HEK293 (cell line): ENCODE results near the gene CHRM5.

Experiments used
- CTCF ChIA-PET: fragments of 350-600 bp; formaldehyde crosslinking; extraction: SDS; loops from one replicate; lab custom pipeline; 2021; ENCODE audit warnings: antibody characterized with exemption; lab: Yijun Ruan, JAX
- POLR2A ChIA-PET: fragments of 300-600 bp; formaldehyde crosslinking; extraction: SDS; loops from one replicate; lab custom pipeline; 2020; ENCODE audit warnings: antibody characterized with exemption, inconsistent platforms; lab: Yijun Ruan, JAX
- H3K27ac ChIP-seq: fragments of 200-500 bp; sonication (Bioruptor generic); 2 replicates; pipeline ENCODE4 v1.5.1; 2014; ENCODE audit warnings: low read depth, low read length, control low read depth, inconsistent platforms; ENCODE audit errors: extremely low read depth
- H3K36me3 ChIP-seq, 2 experiments: fragments of 200-500 bp in 1 of 2; sonication (Bioruptor generic) in 1 of 2; 1 replicate in 1 of 2; 2 replicates in 1 of 2; pipeline ENCODE4 v1.5.1; 2014 to 2017; ENCODE audit warnings: inconsistent platforms in 2 of 2, low read length in 2 of 2; ENCODE audit not compliant: control insufficient read depth in 2 of 2, insufficient read depth in 1 of 2
- H3K4me1 ChIP-seq: fragments of 200-500 bp; sonication (Bioruptor generic); 2 replicates; pipeline ENCODE4 v1.5.1; 2014; ENCODE audit warnings: mild to moderate bottlenecking, low read length, inconsistent platforms; ENCODE audit not compliant: control insufficient read depth, insufficient read depth
- H3K4me3 ChIP-seq: 2 replicates; pipeline ENCODE4 v1.5.1; 2011; ENCODE audit warnings: low read depth, mild to moderate bottlenecking, control low read depth, low read length, moderate library complexity
- H3K9me3 ChIP-seq: fragments of 200-500 bp; sonication (Bioruptor generic); 2 replicates; pipeline ENCODE4 v1.5.1; 2014; ENCODE audit warnings: low read depth, low read length, inconsistent platforms; ENCODE audit not compliant: control insufficient read depth, insufficient read depth
- ZBTB1 ChIP-seq: fragments of 450-650 bp; formaldehyde crosslinking; IDR thresholded peaks from 2 replicates; pipeline ENCODE4 v1.5.1; 2016; ENCODE audit warnings: missing biosample characterization, missing genetic modification characterization
- ZBTB17 ChIP-seq: fragments of 450-650 bp; formaldehyde crosslinking; IDR thresholded peaks from 2 replicates; pipeline ENCODE4 v1.5.1; 2016; ENCODE audit warnings: missing biosample characterization, missing genetic modification characterization
- ZBTB8A ChIP-seq: fragments of 450-650 bp; formaldehyde crosslinking; IDR thresholded peaks from 2 replicates; pipeline ENCODE4 v1.5.1; 2016; ENCODE audit warnings: missing biosample characterization, missing genetic modification characterization
- ZFP69B ChIP-seq: fragments of 450-650 bp; formaldehyde crosslinking; IDR thresholded peaks from 2 replicates; pipeline ENCODE4 v1.5.1; 2016; ENCODE audit warnings: missing biosample characterization, missing genetic modification characterization
- ZIC2 ChIP-seq: fragments of 450-650 bp; formaldehyde crosslinking; IDR thresholded peaks from 2 replicates; pipeline ENCODE4 v1.5.1; 2016; ENCODE audit warnings: missing biosample characterization, missing genetic modification characterization
- ZNF121 ChIP-seq: fragments of 450-650 bp; formaldehyde crosslinking; IDR thresholded peaks from 2 replicates; pipeline ENCODE4 v1.5.1; 2016; ENCODE audit warnings: missing biosample characterization, missing genetic modification characterization
- ZNF157 ChIP-seq: fragments of 450-650 bp; formaldehyde crosslinking; IDR thresholded peaks from 2 replicates; pipeline ENCODE4 v1.5.1; 2016; ENCODE audit warnings: missing biosample characterization, missing genetic modification characterization
- ZNF274 ChIP-seq, 2 experiments: fragments of 200-500 bp in 1 of 2; fragments of 450-650 bp in 1 of 2; sonication (Bioruptor generic) in 1 of 2; formaldehyde crosslinking in 1 of 2; IDR thresholded peaks; 2 replicates each; pipeline versions ENCODE4 v1.5.1 to v1.6.1; 2014 to 2016; ENCODE audit warnings: borderline replicate concordance in 1 of 2, inconsistent platforms in 1 of 2, low read length in 1 of 2, missing biosample characterization in 1 of 2, missing genetic modification characterization in 1 of 2
- ZNF350 ChIP-seq: fragments of 450-650 bp; formaldehyde crosslinking; IDR thresholded peaks from 2 replicates; pipeline ENCODE4 v1.5.0; 2017; ENCODE audit warnings: missing biosample characterization, mild to moderate bottlenecking, missing genetic modification characterization
- ZNF416 ChIP-seq: fragments of 450-650 bp; formaldehyde crosslinking; IDR thresholded peaks from 2 replicates; pipeline ENCODE4 v1.5.1; 2016; ENCODE audit warnings: missing biosample characterization, missing genetic modification characterization
- ZNF473 ChIP-seq: fragments of 450-650 bp; formaldehyde crosslinking; IDR thresholded peaks from 2 replicates; pipeline ENCODE4 v1.5.1; 2017; ENCODE audit warnings: missing biosample characterization, missing genetic modification characterization
- ZNF514 ChIP-seq: fragments of 450-650 bp; formaldehyde crosslinking; IDR thresholded peaks from 2 replicates; pipeline ENCODE4 v1.5.1; 2016; ENCODE audit warnings: missing biosample characterization, missing genetic modification characterization
- ZNF544 ChIP-seq: fragments of 450-650 bp; formaldehyde crosslinking; IDR thresholded peaks from 2 replicates; pipeline ENCODE4 v1.5.0; 2017; ENCODE audit warnings: missing biosample characterization, missing genetic modification characterization
- ZNF658 ChIP-seq: fragments of 450-650 bp; formaldehyde crosslinking; IDR thresholded peaks from 2 replicates; pipeline ENCODE4; 2016; ENCODE audit warnings: missing biosample characterization, missing genetic modification characterization
- ZSCAN23 ChIP-seq: fragments of 450-650 bp; formaldehyde crosslinking; IDR thresholded peaks from 2 replicates; pipeline ENCODE4 v1.5.1; 2016; ENCODE audit warnings: missing biosample characterization, missing genetic modification characterization
- TF ChIP-seq, protein P1 (sequence below): fragments of 450-650 bp; formaldehyde crosslinking; IDR thresholded peaks from 2 replicates; pipeline ENCODE4 v1.5.1; 2016; ENCODE audit warnings: missing biosample characterization, missing genetic modification characterization
- TF ChIP-seq, protein P2 (sequence below): fragments of 450-650 bp; formaldehyde crosslinking; IDR thresholded peaks from 2 replicates; pipeline ENCODE4 v1.5.1; 2017; ENCODE audit warnings: missing biosample characterization, missing genetic modification characterization
- TF ChIP-seq, protein P3 (sequence below): fragments of 450-650 bp; formaldehyde crosslinking; IDR thresholded peaks from 2 replicates; pipeline ENCODE4 v1.5.1; 2016; ENCODE audit warnings: missing biosample characterization, missing genetic modification characterization

CHRM5 gene

DNA sequence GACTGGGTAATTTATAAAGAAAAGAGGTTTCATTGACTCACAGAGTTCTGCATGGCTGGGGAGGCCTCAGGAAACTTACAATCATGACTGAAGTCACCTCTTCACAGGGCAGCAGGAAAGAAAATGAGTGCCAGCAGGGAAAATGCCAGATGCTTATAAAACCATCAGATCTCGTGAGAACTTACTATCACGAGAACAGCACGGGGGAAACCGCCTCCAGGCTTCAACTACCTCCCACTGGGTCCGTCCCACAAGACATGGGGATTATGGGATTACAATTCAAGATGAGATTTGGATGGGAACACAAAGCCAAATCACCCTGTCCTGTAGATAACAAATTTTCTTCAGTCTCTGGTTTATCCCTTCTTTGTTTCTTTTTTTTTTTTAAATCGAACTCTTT, 101.7 kb downstream of the CHRM5 start:
- no peaks in the 10 kb centered on the region for H3K9me3 ChIP-seq
- H3K4me3 ChIP-seq, result no peak overlapping the region
- H3K36me3 ChIP-seq, result no peaks in the 10 kb centered on the region
- TF ChIP-seq, protein P1, sequence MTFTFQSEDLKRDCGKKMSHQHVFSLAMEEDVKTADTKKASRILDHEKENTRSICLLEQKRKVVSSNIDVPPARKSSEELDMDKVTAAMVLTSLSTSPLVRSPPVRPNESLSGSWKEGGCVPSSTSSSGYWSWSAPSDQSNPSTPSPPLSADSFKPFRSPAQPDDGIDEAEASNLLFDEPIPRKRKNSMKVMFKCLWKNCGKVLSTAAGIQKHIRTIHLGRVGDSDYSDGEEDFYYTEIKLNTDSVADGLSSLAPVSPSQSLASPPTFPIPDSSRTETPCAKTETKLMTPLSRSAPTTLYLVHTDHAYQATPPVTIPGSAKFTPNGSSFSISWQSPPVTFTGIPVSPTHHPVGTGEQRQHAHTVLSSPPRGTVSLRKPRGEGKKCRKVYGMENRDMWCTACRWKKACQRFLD, result no peak
- TF ChIP-seq ZBTB1 (tag by site-specific recombination), result no peak
- TF ChIP-seq ZSCAN23, result no peak
- TF ChIP-seq ZNF274 (IDR thresholded peaks at IDR 0.05; ENCODE audit: low read length), result no peak
- TF ChIP-seq ZNF274 (tag by site-specific recombination; IDR thresholded peaks at IDR 0.05; ENCODE audit: borderline replicate concordance), result no peak
- TF ChIP-seq ZNF350, result no peak
- no peak for TF ChIP-seq ZNF544 (tag by site-specific recombination)
- TF ChIP-seq ZBTB17 (tag by site-specific recombination), result no peak
- TF ChIP-seq ZNF416 (tag by site-specific recombination), result no peak
- TF ChIP-seq ZIC2 (tag by site-specific recombination), result no peak
- TF ChIP-seq ZFP69B, result no peak
- no peaks in the 10 kb centered on the region for H3K4me1 ChIP-seq
- POLR2A ChIA-PET, result no interaction called here
- no peak overlapping the region for H3K27ac ChIP-seq
- CTCF ChIA-PET, result no interaction called here

DNA sequence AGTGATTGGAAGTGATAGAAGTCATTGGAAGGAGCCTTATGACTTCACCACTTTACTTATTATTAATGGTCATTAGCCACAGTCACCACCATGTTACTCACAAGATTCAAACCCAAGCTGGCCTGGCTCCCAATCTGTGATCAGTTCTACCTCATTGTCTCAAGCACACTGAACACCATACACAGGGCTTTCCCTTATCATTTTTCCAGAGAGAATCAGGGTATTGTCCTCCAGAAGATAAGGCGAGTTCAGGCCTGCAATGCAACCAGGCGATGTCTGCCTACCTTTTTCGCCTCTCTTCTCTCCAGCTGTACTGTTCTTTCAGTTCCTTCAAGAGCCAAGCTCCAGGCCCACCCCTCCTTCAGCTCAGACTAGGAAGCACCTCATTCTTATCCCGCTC, 108.5 kb downstream of the CHRM5 start:
- Histone ChIP-seq H3K27ac (no peak overlapping the region), H3K36me3 (no peaks in the 10 kb centered on the region), H3K4me1 (no peaks in the 10 kb centered on the region)
- POLR2A ChIA-PET, result no interaction called here
- TF ChIP-seq ZNF121 (tag by site-specific recombination), result no peak
- TF ChIP-seq ZBTB8A (tag by site-specific recombination), result no peak
- TF ChIP-seq, all 188 proteins: peak for 0
- CTCF ChIA-PET, result no interaction called here
- Histone ChIP-seq H3K9me3 (no peaks in the 10 kb centered on the region), H3K4me3 (no peak overlapping the region)

DNA sequence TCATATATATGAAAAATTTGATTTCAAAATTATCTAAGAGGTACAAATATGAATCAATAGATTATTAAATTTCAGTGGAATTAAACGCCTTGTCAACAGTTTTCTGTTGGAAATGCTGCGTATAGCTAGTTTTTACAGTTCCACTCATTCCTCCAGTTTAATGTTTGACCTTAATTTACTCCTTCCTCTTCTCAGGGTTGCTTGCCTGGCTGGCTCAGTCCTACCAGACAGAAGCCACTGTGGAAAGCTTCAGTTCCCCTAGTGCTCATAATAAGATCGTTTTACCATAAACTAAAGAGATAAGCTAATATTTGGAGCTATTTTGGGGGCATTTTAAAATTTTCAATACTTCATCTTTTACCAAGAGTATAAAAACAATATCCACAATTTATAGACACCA, 110.6 kb downstream of the CHRM5 start:
- CTCF ChIA-PET, result interaction anchor here (0.6 kb wide), 2 partner anchors 15 to 131 kb away, joined by 3 read pairs; partner anchors contain the start of gene KATNBL1
- Histone ChIP-seq H3K36me3 (peaks cover 0 to 5% of the 10 kb centered on the region in 2 experiments; a peak in 2 of 3 replicates), H3K27ac (no peak overlapping the region), H3K9me3 (no peaks in the 10 kb centered on the region), H3K4me3 (no peak overlapping the region), H3K4me1 (no peaks in the 10 kb centered on the region)
- POLR2A ChIA-PET, result no interaction called here
- TF ChIP-seq, protein P2, sequence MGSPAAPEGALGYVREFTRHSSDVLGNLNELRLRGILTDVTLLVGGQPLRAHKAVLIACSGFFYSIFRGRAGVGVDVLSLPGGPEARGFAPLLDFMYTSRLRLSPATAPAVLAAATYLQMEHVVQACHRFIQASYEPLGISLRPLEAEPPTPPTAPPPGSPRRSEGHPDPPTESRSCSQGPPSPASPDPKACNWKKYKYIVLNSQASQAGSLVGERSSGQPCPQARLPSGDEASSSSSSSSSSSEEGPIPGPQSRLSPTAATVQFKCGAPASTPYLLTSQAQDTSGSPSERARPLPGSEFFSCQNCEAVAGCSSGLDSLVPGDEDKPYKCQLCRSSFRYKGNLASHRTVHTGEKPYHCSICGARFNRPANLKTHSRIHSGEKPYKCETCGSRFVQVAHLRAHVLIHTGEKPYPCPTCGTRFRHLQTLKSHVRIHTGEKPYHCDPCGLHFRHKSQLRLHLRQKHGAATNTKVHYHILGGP (tag by site-specific recombination), result no peak
- TF ChIP-seq ZNF473 (tag by site-specific recombination) (no peak), ZNF274 (IDR thresholded peaks at IDR 0.05; ENCODE audit: low read length) (no peak), ZNF274 (tag by site-specific recombination; IDR thresholded peaks at IDR 0.05; ENCODE audit: borderline replicate concordance) (no peak), ZNF157 (tag by site-specific recombination) (no peak), ZNF658 (tag by site-specific recombination) (no peak), ZNF514 (tag by site-specific recombination) (no peak)

DNA sequence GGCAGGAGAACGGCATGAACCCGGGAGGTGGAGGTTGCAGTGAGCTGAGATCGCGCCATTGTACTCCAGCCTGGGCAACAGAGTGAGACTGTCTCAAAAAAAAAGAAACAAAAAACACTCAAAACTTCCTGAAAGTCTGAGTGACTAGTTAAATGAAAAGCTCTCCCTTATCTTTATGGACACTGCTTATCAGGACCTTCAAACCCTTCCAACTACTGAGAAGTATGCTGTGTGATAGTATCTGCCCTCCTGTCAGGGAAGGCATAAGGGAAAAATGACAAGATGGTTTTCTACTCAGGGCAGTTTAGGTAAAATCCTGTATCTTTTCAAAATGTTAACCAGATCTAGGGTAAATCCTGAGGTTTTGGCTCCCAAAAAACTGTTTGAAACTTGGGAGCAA, 111.6 kb downstream of the CHRM5 start:
- Histone ChIP-seq H3K4me3 (no peak overlapping the region), H3K9me3 (no peaks in the 10 kb centered on the region), H3K36me3 (peaks cover 0 to 10% of the 10 kb centered on the region in 2 experiments; a peak in 2 of 3 replicates), H3K4me1 (no peaks in the 10 kb centered on the region), H3K27ac (no peak overlapping the region)
- POLR2A ChIA-PET, result no interaction called here
- CTCF ChIA-PET, result interaction anchor here (0.7 kb wide), 1 partner anchor 16 kb away, joined by 3 read pairs; no protein-coding TSS in a partner anchor
- TF ChIP-seq, protein P3, sequence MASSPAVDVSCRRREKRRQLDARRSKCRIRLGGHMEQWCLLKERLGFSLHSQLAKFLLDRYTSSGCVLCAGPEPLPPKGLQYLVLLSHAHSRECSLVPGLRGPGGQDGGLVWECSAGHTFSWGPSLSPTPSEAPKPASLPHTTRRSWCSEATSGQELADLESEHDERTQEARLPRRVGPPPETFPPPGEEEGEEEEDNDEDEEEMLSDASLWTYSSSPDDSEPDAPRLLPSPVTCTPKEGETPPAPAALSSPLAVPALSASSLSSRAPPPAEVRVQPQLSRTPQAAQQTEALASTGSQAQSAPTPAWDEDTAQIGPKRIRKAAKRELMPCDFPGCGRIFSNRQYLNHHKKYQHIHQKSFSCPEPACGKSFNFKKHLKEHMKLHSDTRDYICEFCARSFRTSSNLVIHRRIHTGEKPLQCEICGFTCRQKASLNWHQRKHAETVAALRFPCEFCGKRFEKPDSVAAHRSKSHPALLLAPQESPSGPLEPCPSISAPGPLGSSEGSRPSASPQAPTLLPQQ, result no peak
- no peak for TF ChIP-seq ZFP69B
